ENCODE results near the gene FYCO1.
"Not testable (repeated sequence)": the region's sequence is repeated elsewhere in the genome, so short reads cannot be mapped to it uniquely, and the experiment has no call there.

FYCO1 gene

DNA sequence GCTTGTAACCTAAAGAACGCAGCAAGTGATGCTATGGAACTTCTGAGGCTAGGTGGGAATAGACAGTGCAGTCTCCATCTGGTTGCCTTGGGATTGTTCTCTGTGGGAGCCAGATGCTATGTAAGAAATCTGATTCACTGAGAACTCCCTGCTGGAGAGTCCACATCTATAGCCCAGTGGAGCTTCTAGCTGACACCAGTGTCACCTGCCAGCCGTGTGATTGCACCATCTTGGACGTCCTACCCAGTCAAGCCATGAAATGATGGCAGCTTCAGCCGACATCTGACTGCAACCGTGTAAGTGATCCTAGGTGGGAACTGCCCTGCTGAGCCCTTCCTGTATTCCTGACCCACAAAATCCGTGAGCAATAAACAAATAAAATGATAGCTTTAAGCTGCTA is 12.4 kb upstream of the FYCO1 start:
- no peak overlapping the region for H3K4me3 ChIP-seq (ENCODE audit: low read length)
- H4K20me1 ChIP-seq (ENCODE audit: insufficient read depth, low read length): no peaks in the 10 kb centered on the region
- H3K4me2 ChIP-seq (ENCODE audit: low read length): no peak overlapping the region
- TF ChIP-seq, protein P1, sequence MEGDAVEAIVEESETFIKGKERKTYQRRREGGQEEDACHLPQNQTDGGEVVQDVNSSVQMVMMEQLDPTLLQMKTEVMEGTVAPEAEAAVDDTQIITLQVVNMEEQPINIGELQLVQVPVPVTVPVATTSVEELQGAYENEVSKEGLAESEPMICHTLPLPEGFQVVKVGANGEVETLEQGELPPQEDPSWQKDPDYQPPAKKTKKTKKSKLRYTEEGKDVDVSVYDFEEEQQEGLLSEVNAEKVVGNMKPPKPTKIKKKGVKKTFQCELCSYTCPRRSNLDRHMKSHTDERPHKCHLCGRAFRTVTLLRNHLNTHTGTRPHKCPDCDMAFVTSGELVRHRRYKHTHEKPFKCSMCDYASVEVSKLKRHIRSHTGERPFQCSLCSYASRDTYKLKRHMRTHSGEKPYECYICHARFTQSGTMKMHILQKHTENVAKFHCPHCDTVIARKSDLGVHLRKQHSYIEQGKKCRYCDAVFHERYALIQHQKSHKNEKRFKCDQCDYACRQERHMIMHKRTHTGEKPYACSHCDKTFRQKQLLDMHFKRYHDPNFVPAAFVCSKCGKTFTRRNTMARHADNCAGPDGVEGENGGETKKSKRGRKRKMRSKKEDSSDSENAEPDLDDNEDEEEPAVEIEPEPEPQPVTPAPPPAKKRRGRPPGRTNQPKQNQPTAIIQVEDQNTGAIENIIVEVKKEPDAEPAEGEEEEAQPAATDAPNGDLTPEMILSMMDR (IDR thresholded peaks at IDR 0.05; ENCODE audit: low read depth, low read length): no peak
- TF ChIP-seq EZH2phosphoT487 (IDR thresholded peaks at IDR 0.05; ENCODE audit: low read depth): no peak
- H3K79me2 ChIP-seq (ENCODE audit: low read length): no peaks in the 10 kb centered on the region
- no peak overlapping the region for H3K9ac ChIP-seq (ENCODE audit: low read length)
- no peaks in the 10 kb centered on the region for H3K9me3 ChIP-seq (ENCODE audit: insufficient read depth, low read length)
- H3K27ac ChIP-seq (ENCODE audit: low read length): no peak overlapping the region
- no peak overlapping the region for H2AFZ ChIP-seq (ENCODE audit: low read depth, low read length)
- H3K36me3 ChIP-seq (replicated peaks; ENCODE audit: low read depth, low read length): no peaks in the 10 kb centered on the region
- H3K4me1 ChIP-seq (ENCODE audit: low read length): no peaks in the 10 kb centered on the region
- no peaks in the 10 kb centered on the region; the same call in 1 of the 2 replicates for H3K27me3 ChIP-seq (ENCODE audit: low read depth, low read length)

DNA sequence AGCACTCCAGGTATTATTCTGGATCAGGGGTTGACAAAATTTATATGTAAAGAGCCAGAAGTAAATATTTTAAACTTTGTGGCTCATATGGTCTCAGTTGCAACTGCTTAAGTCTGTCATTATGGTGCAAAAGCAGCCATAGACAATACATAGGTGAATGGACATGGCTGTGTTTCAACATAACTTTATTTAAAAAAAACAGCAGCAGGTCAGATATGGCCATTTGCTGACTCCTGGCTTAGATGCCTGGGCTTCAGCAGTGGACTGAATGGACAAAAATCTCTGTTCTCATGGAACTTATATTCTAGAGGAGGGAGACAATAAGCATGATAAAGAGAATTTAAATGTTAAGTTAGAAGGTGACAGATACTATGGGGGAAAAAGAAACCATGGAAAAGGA is 11.7 kb upstream of the FYCO1 start:
- no peak overlapping the region for H3K9ac ChIP-seq (ENCODE audit: low read length)
- H3K4me3 ChIP-seq (ENCODE audit: low read length): no peak overlapping the region
- H4K20me1 ChIP-seq (ENCODE audit: insufficient read depth, low read length): no peaks in the 10 kb centered on the region
- H3K79me2 ChIP-seq (ENCODE audit: low read length): no peaks in the 10 kb centered on the region
- H3K27ac ChIP-seq (ENCODE audit: low read length): no peak overlapping the region
- H2AFZ ChIP-seq (ENCODE audit: low read depth, low read length): no peak overlapping the region
- no peaks in the 10 kb centered on the region for H3K4me1 ChIP-seq (ENCODE audit: low read length)
- no peaks in the 10 kb centered on the region for H3K9me3 ChIP-seq (ENCODE audit: insufficient read depth, low read length)
- H3K36me3 ChIP-seq (replicated peaks; ENCODE audit: low read depth, low read length): no peaks in the 10 kb centered on the region
- no peak overlapping the region for H3K4me2 ChIP-seq (ENCODE audit: low read length)
- TF ChIP-seq, protein P1 (IDR thresholded peaks at IDR 0.05; ENCODE audit: low read depth, low read length): no peak
- TF ChIP-seq EZH2phosphoT487 (IDR thresholded peaks at IDR 0.05; ENCODE audit: low read depth): no peak
- H3K27me3 ChIP-seq (ENCODE audit: low read depth, low read length): no peaks in the 10 kb centered on the region; the same call in 1 of the 2 replicates

DNA sequence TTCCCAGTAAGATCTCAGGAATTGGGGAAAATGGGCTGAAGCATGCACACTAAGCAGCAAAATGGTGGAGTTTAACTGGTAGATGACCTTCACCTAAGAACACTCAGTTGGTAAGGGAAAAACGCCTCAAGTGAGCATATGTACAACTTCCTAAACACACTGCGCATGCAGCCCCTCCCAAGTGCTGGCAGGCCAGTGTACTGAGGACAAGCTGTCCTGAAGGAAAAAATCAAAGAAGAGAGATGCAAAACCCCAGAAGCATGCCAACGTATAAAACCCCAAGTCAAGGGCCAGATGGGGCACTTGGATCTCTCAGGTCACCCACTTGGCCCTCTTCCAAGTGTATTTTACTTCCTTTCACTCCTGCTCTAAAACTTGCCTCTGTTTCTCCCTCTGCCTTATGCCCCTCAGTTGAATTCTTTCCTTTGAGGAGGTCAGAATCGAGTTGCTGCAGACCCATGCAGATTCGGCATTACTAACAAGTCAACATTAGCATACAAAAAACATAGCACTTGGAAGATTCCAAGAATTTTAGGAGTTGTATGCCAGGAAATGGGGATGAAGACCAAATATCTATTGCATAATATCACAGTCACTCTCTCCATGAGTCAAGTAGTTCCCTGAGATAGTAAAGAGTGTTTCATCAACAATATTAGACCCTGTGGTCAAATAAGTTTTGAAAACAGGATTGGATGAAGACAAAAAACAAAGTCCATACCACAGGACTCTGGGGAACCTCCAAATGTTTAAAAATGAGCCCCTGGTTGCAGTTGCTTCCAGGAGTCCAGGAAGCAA is 10.8 kb upstream of the FYCO1 start:
- Histone ChIP-seq H3K36me3 (replicated peaks; ENCODE audit: low read depth, low read length) (no peaks in the 10 kb centered on the region), H3K4me3 (ENCODE audit: low read length) (no peak overlapping the region), H3K4me1 (ENCODE audit: low read length) (no peaks in the 10 kb centered on the region), H3K27ac (ENCODE audit: low read length) (no peak overlapping the region), H3K79me2 (ENCODE audit: low read length) (no peaks in the 10 kb centered on the region), H2AFZ (ENCODE audit: low read depth, low read length) (no peak overlapping the region), H4K20me1 (ENCODE audit: insufficient read depth, low read length) (no peaks in the 10 kb centered on the region), H3K27me3 (ENCODE audit: low read depth, low read length) (no peaks in the 10 kb centered on the region), H3K9ac (ENCODE audit: low read length) (no peak overlapping the region), H3K4me2 (ENCODE audit: low read length) (no peak overlapping the region), H3K9me3 (ENCODE audit: insufficient read depth, low read length) (no peaks in the 10 kb centered on the region)
- TF ChIP-seq, protein P1 (IDR thresholded peaks at IDR 0.05; ENCODE audit: low read depth, low read length): no peak
- TF ChIP-seq EZH2phosphoT487 (IDR thresholded peaks at IDR 0.05; ENCODE audit: low read depth): no peak

DNA sequence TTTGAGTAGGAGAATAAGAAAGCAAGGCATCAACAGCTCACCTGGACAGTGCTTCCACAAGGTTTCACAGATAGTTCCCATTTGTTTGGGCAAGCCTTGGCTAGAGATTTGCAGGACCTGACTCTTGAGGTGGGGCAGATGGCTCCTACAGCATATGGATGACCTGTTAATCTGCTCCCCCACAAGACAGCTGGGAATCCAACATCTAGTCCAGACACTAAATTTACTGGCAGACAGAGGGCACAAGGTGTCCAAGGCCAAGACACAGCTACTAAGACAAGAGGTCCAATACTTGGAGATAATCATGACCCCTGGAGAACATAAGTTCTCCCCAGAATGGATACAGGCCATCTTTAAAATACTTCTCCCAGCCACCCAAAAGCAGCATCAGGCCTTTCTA is 8.1 kb upstream of the FYCO1 start:
- H3K9ac ChIP-seq (ENCODE audit: low read length); H3K4me1 ChIP-seq (ENCODE audit: low read length); H3K4me2 ChIP-seq (ENCODE audit: low read length); H2AFZ ChIP-seq (ENCODE audit: low read depth, low read length); H3K36me3 ChIP-seq (replicated peaks; ENCODE audit: low read depth, low read length); H4K20me1 ChIP-seq (ENCODE audit: insufficient read depth, low read length); H3K79me2 ChIP-seq (ENCODE audit: low read length); H3K4me3 ChIP-seq (ENCODE audit: low read length); H3K27me3 ChIP-seq (ENCODE audit: low read depth, low read length); H3K27ac ChIP-seq (ENCODE audit: low read length); H3K9me3 ChIP-seq (ENCODE audit: insufficient read depth, low read length): not testable (repeated sequence)
